Urinary bladder (tissue), 4 donors: ENCODE data around the gene LNX1. TPM values are rescaled to one million over a fixed set of nuclear protein-coding genes. Genes with fewer than 3 reads are reported as not detected.

Experiments
- DNase-seq: peaks from one replicate; pipeline ENCODE4 v3.0.0-alpha.2; 2015; ENCODE audit errors: extremely low spot score
- H3K27ac ChIP-seq: one replicate; pipeline ENCODE4 v1.5.1; 2013; ENCODE audit warnings: low read depth, mild to moderate bottlenecking, moderate library complexity
- H3K36me3 ChIP-seq: one replicate; pipeline ENCODE4 v1.6.1; 2013; ENCODE audit warnings: mild to moderate bottlenecking, moderate library complexity; ENCODE audit not compliant: insufficient read depth
- H3K4me1 ChIP-seq: one replicate; pipeline ENCODE4 v1.6.1; 2013; ENCODE audit warnings: mild to moderate bottlenecking, moderate library complexity; ENCODE audit not compliant: insufficient read depth
- H3K4me3 ChIP-seq: one replicate; pipeline ENCODE4 v1.5.1; 2013; ENCODE audit warnings: low read depth, low read length
- WGBS: extraction: QIAGEN DNeasy Blood & Tissue Kit; methylation state at CpG from one replicate; pipeline ENCODE4 v1.1.7; 2013; 5-methylcytosine and 5-hydroxymethylcytosine counted together
- polyA plus RNA-seq: library from polyadenylated mRNA; stranded (reverse); fragments of 200-250 nt; gene quantifications from one replicate; pipeline ENCODE4 v1.2.3, GENCODE V29; 2013
- total RNA-seq: library from RNA; depleted of rRNA; stranded (reverse); fragments of >200 nt; gene quantifications from one replicate; pipeline ENCODE4 v1.2.3, GENCODE V29; 2014
- donor health status: healthy with polysubstance abuse.
- donor health status: healthy.

LNX1 gene
- total RNA-seq: 7.9 TPM
- polyA plus RNA-seq: 6.6 TPM

GRCh38 chr4:53591372-53591892 is at the start of gene LNX1:
TSS of gene LNX1 (minus strand) at chr4:53591486. CDS start at chr4:53574002, 17,484 bp downstream.
- Histone ChIP-seq H3K4me1 (peaks cover 3% of the 10 kb centered on the region), H3K4me3 (peak within 1 kb of the TSS; percentile 11), H3K36me3 (no peaks in the 10 kb centered on the region), H3K27ac (peak within 1 kb of the TSS; percentile 52)
- 60% methylated on average over 13 of the region's 13 CpGs for WGBS
- DNase-seq: peak; percentile 70

- WGBS: 42% methylated on average over 10 of the region's 10 CpGs
- Histone ChIP-seq H3K27ac (no peak overlapping the region), H3K4me3 (no peak overlapping the region)
Observed at GRCh38 chr4:53640576-53641453, 49.5 kb upstream of the LNX1 start.

DNA sequence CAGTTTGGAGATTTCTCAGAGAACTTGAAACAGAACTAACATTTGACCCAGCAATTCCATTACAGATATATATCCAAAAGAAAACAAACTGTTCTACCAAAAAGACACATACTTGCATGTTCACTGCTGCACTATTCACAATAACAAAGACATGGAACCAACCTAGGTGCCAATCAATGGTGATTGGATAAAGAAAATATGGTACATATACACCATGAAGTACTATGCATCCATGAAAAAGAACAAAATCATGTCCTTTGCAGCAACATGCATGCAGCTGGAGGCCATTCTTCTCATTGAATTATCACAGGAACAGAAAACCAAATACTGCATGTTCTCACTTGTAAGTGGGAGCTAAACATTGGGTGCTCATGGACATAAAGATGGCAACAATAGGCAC is 47.6 kb upstream of the LNX1 start:
- Histone ChIP-seq H3K4me3 (no peak overlapping the region), H3K36me3 (no peaks in the 10 kb centered on the region), H3K27ac (no peak overlapping the region), H3K4me1 (no peaks in the 10 kb centered on the region)
- DNase-seq: no peak

More at GRCh38 chr4:53640576-53641453, 49.5 kb upstream of the LNX1 start:
- Histone ChIP-seq H3K36me3 (no peaks in the 10 kb centered on the region), H3K4me1 (no peaks in the 10 kb centered on the region)
- DNase-seq: no peak

DNA sequence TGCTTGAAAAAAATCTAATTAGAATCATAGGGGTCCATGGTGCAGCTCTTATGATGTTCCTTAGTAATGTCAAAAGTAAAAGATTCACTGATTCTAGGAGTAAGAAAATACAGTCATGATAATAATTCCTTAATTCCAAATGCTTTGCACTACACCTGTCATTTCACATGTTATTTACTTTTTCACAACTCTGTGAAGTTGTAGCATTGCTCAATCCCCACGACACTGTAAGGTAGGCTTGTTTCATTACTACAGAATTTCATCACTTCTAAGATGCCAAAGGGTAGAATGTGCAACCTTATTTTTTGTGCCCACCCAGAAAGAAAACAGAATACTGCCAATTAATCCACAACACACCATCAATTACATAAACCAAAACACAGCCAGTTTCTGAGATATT is 46.1 kb upstream of the LNX1 start:
- 85% methylated on average over 1 of the region's 1 CpG for WGBS
- no peak for DNase-seq
- Histone ChIP-seq H3K4me3 (no peak overlapping the region), H3K27ac (no peak overlapping the region), H3K36me3 (no peaks in the 10 kb centered on the region), H3K4me1 (no peaks in the 10 kb centered on the region)

- Histone ChIP-seq H3K4me1 (no peaks in the 10 kb centered on the region), H3K36me3 (no peaks in the 10 kb centered on the region), H3K4me3 (no peak overlapping the region), H3K27ac (peak overlapping the region; percentile 71)
- 55% methylated on average over 5 of the region's 5 CpGs for WGBS
- no peak for DNase-seq
Observed at GRCh38 chr4:53635697-53636483, 44.6 kb upstream of the LNX1 start.

GRCh38 chr4:53633608-53634007 is 42.3 kb upstream of the LNX1 start:
- DNase-seq: no peak
- no peaks in the 10 kb centered on the region for H3K36me3 ChIP-seq
- WGBS: 37% methylated on average over 4 of the region's 4 CpGs
- H3K4me3 ChIP-seq: no peak overlapping the region
- no peaks in the 10 kb centered on the region for H3K4me1 ChIP-seq
- no peak overlapping the region for H3K27ac ChIP-seq

DNA sequence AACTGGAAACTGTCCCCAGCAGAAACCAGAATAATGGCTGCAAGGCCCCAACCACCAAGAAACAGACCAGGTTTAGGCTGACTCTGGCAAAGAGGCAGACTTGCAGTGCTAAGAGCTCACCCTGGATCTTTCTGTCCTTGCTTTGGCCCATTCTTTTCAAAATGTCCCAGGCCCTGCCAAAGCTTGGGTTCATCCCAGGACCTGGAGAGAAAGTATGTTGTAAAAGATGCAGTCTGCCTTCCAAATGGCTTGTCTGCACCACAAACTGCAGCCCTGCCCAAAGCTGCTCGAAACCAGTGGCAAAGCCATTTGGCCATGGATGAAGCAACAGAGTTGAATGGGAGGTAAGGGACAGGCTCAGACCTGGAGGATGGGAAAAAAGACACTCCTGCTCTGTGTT is 38.0 kb upstream of the LNX1 start:
- H3K4me1 ChIP-seq: no peaks in the 10 kb centered on the region
- WGBS: 52% methylated on average over 1 of the region's 1 CpG
- H3K4me3 ChIP-seq: no peak overlapping the region
- no peaks in the 10 kb centered on the region for H3K36me3 ChIP-seq
- DNase-seq: no peak
- no peak overlapping the region for H3K27ac ChIP-seq

- no peak overlapping the region for H3K27ac ChIP-seq
- no peaks in the 10 kb centered on the region for H3K4me1 ChIP-seq
- 53% methylated on average over 1 of the region's 1 CpG for WGBS
- DNase-seq: no peak
- H3K36me3 ChIP-seq: no peaks in the 10 kb centered on the region
- H3K4me3 ChIP-seq: no peak overlapping the region
Observed at GRCh38 chr4:53626491-53626890, 35.2 kb upstream of the LNX1 start.

- 90% methylated on average over 2 of the region's 2 CpGs for WGBS
- Histone ChIP-seq H3K27ac (no peak overlapping the region), H3K4me3 (no peak overlapping the region), H3K36me3 (peaks cover 3% of the 10 kb centered on the region), H3K4me1 (no peaks in the 10 kb centered on the region)
- no peak for DNase-seq
Observed at GRCh38 chr4:53625888-53626287, 34.6 kb upstream of the LNX1 start.

DNA sequence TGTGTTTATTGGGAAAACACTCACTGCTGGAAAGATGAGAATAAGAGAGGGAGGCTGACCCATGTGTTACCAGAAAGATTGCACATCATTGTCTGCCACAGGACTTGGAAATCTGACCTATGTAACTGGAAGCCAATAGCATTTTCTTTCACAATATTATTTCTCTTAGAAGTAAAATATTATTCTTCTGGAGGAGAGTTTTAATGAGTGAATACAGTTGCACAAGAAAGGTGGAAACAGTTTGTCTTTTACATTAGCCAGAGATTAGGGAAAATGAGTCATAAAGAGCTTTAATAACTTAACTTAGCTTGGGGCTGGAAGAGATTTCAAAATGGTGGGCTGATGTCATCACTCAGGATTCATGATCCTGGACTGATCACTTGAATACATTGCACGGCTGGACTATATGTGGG is 31.5 kb upstream of the LNX1 start:
- no peak for DNase-seq
- no peak overlapping the region for H3K27ac ChIP-seq
- H3K4me3 ChIP-seq: no peak overlapping the region
- H3K36me3 ChIP-seq: peaks cover 3% of the 10 kb centered on the region
- WGBS: 83% methylated on average over 1 of the region's 1 CpG
- H3K4me1 ChIP-seq: no peaks in the 10 kb centered on the region

- no peak overlapping the region for H3K27ac ChIP-seq
- H3K4me1 ChIP-seq: no peaks in the 10 kb centered on the region
- peaks cover 3% of the 10 kb centered on the region for H3K36me3 ChIP-seq
- WGBS: 94% methylated on average over 3 of the region's 3 CpGs
- H3K4me3 ChIP-seq: no peak overlapping the region
- no peak for DNase-seq
Observed at GRCh38 chr4:53620956-53621355, 29.7 kb upstream of the LNX1 start.

DNA sequence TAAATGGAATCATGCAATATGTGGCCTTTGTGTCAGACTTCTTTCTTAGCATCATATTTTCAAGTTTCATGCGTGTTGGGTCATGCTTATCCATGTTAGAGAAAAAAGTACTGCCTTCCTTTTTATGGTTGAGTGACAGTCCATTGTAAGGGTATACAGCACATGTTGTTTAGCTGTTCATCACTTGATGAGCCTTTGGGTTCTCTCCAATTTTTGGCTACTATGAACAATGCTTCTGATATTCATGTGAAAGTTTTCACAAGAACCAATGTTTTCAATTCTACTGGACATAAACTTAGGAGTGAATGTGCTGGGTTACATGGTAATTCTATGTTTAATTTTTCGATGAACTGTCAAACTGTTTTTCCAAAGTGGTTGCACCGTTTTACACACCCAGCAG is 28.1 kb upstream of the LNX1 start:
- no peak overlapping the region for H3K4me3 ChIP-seq
- peaks cover 3% of the 10 kb centered on the region for H3K36me3 ChIP-seq
- DNase-seq: no peak
- no peak overlapping the region for H3K27ac ChIP-seq
- no peaks in the 10 kb centered on the region for H3K4me1 ChIP-seq
- WGBS: 92% methylated on average over 3 of the region's 3 CpGs

DNA sequence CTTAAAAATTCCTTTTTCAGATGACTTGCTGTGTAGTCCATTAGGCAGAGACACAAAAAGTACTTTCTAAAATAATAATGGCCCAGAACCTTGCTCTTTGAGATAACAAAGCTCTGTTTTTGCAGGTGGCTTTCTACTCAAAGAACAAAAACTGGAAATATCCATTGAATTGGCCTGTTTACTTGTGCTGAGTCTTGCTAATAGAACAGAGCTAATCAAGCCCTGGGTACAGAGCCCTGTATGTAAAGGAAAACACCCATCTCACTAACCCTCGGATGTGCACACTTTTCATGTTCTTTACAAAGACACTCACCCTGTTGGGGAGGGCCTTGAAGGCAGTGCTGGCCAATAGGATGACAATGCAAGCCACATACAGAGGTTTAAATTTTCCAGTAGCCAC is 27.0 kb upstream of the LNX1 start:
- no peak for DNase-seq
- H3K4me1 ChIP-seq: no peaks in the 10 kb centered on the region
- H3K36me3 ChIP-seq: peaks cover 3% of the 10 kb centered on the region
- H3K4me3 ChIP-seq: no peak overlapping the region
- H3K27ac ChIP-seq: no peak overlapping the region
- WGBS: 66% methylated on average over 1 of the region's 1 CpG
